Heart left ventricle (tissue), 16 donors: Measurements from ENCODE around the gene TAPBP. TPM values are rescaled to one million over a fixed set of nuclear protein-coding genes. Genes with fewer than 3 reads are reported as not detected.

Experiments used
- ATAC-seq, 4 donors: fragments of 200-7000 bp; cut with Tn5 transposase; one replicate each; pipeline ENCODE4 v1.9.1; 2020 to 2022; ENCODE audit warnings: moderate library complexity in 4 of 4, mild to moderate bottlenecking in 3 of 4, moderate number of reproducible peaks in 1 of 4
- DNase-seq, 5 donors: peaks; one replicate each; pipeline ENCODE4 v3.0.0-alpha.2; 2020
- H3K27ac ChIP-seq, 12 donors: fragments of 200-600 bp; sonication (generic) in 4 of 12; one replicate each; pipeline versions ENCODE4 v1.5.0 to v1.8.0; 2016 to 2022; ENCODE audit warnings: mild to moderate bottlenecking in 2 of 12
- H3K27me3 ChIP-seq, 9 donors: fragments of 200-600 bp; sonication (generic) in 2 of 9; one replicate each; pipeline versions ENCODE4 v1.5.1 to v1.8.0; 2016 to 2022; ENCODE audit warnings: mild to moderate bottlenecking in 3 of 9
- H3K36me3 ChIP-seq, 9 donors: fragments of 200-600 bp; sonication (generic) in 2 of 9; one replicate each; pipeline versions ENCODE4 v1.5.0 to v1.8.0; 2018 to 2022; ENCODE audit warnings: mild to moderate bottlenecking in 2 of 9
- H3K4me1 ChIP-seq, 12 donors: fragments of 200-600 bp; sonication (generic) in 4 of 12; one replicate each; pipeline versions ENCODE4 v1.5.0 to v1.8.0; 2016 to 2022; ENCODE audit warnings: mild to moderate bottlenecking in 3 of 12
- H3K4me3 ChIP-seq, 12 donors: fragments of 200-600 bp; sonication (generic) in 4 of 12; one replicate each; pipeline versions ENCODE4 v1.5.0 to v1.8.0; 2017 to 2022; ENCODE audit warnings: mild to moderate bottlenecking in 9 of 12, moderate library complexity in 4 of 12
- H3K9me3 ChIP-seq, 12 donors: fragments of 200-600 bp; sonication (generic) in 4 of 12; one replicate each; pipeline versions ENCODE4 v1.5.0 to v1.8.0; 2016 to 2022; ENCODE audit warnings: mild to moderate bottlenecking in 1 of 12
- POLR2A ChIP-seq, 2 donors: fragments of 450-650 bp; IDR thresholded peaks; one replicate each; pipeline ENCODE4 v1.6.1; 2017; ENCODE audit warnings: antibody characterized with exemption in 2 of 2, mild to moderate bottlenecking in 2 of 2, moderate library complexity in 2 of 2
- WGBS, 4 donors: extraction: QIAGEN DNeasy Blood & Tissue Kit in 2 of 4; methylation state at CpG; one replicate each; pipeline versions ENCODE4 v1.1.5 to v1.1.7; 2013 to 2018; 5-methylcytosine and 5-hydroxymethylcytosine counted together
- intact Hi-C, 10 donors: fragments of 100-400 bp; cut with DNase I; formaldehyde crosslinking; loops; one replicate each; pipeline versions ENCODE4 v1.11.1 to v1.14.2; 2022
- microRNA-seq, 4 donors: library from miRNA; unstranded; fragments of <30 nt; microRNA quantifications; one replicate each; pipeline versions ENCODE4 to v1.2.0, GENCODE V29; 2017 to 2020
- polyA plus RNA-seq, 2 donors: library from polyadenylated mRNA; stranded (reverse); fragments of 200-250 nt; gene quantifications; one replicate each; pipeline ENCODE4 v1.2.3, GENCODE V29; 2013
- total RNA-seq, 9 donors: library from RNA; depleted of rRNA in 2 of 9; stranded (reverse); fragments of >200 nt in 2 of 9; fragmentation: NEBNext Ultra II Directional in 3 of 9; extraction: Animal tissue kit (Norgen Biotek cat#: 25700) in 3 of 9; gene quantifications; one replicate each; pipeline versions ENCODE4 v1.1.0 to v1.2.4, GENCODE V29; 2016 to 2023
- TF ChIP-seq, protein P1 (sequence below), 12 donors: fragments of 200-600 bp; sonication (generic) in 4 of 12; IDR thresholded peaks; one replicate each; pipeline versions ENCODE4 v1.5.0 to v1.8.0; 2018 to 2022; ENCODE audit warnings: antibody characterized with exemption in 12 of 12, mild to moderate bottlenecking in 5 of 12
- donor health status: ischemic (EF 13 %, LVEDD 7.1; RV severe dilation, severe dysfunction).
- donor health status: healthy with polysubstance abuse.
- donor health status: DM: no; HTN: yes; CAD: no.
- donor health status: DM: no; HTN: no; CAD: no.
- donor health status: ischemic (EF 25% LVEDD 6.9; RV normal size, moderate dysfunction).
- donor health status: ischemic (EF 25% LVEDD 5.7; RV mildly dilated, moderate dysfunction).
- donor health status: healthy.
- donor health status: DM: yes; HTN: yes; CAD: no.
- donor health status: ischemic (EF 35%, LVEDD 5.7; RV mildly dilated, moderate dysfunction).
- donor health status: nonischemic (EF 11% LVEDD 7.7; RV severe dilation, severe dysfunction).
- donor health status: DM: yes; HTN: yes; CAD: no.
- donor health status: PGD.
- donor health status: ischemic (EF 29% LVEDD 5.4; RV normal size, mild dysfunction).
- donor health status: nonischemic (EF 23%, LVEDD 6.1; RV moderate dilation, normal function).

The TAPBP gene
- total and polyA plus RNA-seq, 11 donors, result 28.3 to 248 (median 86.0) TPM

DNA sequence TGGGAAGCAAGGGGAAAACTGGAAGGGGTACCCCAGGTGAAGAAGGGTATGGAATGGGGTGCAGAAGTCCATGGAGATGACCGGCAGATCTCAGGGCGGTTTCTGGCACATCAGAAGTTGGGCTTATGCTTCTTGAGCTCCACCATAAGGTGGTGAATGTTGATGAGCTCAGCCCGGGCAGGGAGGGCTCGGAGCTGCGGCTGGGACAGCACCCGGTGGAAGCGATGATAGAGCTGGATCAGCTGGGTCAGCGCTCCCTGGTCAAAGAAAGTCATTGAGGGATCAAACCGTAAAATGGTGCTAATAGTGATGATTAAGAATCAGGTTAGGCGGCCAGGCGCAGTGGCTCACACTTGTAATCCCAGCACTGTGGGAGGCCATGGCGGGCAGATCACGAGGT is 63.1 kb downstream of the TAPBP start:
- 91 to 98% (median 95%) methylated on average over 13 of the region's 13 CpGs for whole genome bisulfite sequencing, 4 donors
- Histone ChIP-seq H3K36me3 (peaks cover 0 to 48% (median 11%) of the 10 kb centered on the region in 9 donors), H3K9me3 (no peaks in the 10 kb centered on the region), H3K27ac (peak overlapping the region in 5 of 12 donors; percentile 9 to 96 (median 93)), H3K4me1 (peaks cover 0 to 31% (median 20%) of the 10 kb centered on the region in 12 donors), H3K4me3 (no peak overlapping the region), H3K27me3 (no peaks in the 10 kb centered on the region)
- no peak for DNase-seq
- TF ChIP-seq POLR2A (IDR thresholded peaks at IDR 0.05), result no peak
- TF ChIP-seq, protein P1, sequence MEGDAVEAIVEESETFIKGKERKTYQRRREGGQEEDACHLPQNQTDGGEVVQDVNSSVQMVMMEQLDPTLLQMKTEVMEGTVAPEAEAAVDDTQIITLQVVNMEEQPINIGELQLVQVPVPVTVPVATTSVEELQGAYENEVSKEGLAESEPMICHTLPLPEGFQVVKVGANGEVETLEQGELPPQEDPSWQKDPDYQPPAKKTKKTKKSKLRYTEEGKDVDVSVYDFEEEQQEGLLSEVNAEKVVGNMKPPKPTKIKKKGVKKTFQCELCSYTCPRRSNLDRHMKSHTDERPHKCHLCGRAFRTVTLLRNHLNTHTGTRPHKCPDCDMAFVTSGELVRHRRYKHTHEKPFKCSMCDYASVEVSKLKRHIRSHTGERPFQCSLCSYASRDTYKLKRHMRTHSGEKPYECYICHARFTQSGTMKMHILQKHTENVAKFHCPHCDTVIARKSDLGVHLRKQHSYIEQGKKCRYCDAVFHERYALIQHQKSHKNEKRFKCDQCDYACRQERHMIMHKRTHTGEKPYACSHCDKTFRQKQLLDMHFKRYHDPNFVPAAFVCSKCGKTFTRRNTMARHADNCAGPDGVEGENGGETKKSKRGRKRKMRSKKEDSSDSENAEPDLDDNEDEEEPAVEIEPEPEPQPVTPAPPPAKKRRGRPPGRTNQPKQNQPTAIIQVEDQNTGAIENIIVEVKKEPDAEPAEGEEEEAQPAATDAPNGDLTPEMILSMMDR (IDR thresholded peaks at IDR 0.05), result no peak
- intact Hi-C loops, result no loop called here
- no peak for ATAC-seq

DNA sequence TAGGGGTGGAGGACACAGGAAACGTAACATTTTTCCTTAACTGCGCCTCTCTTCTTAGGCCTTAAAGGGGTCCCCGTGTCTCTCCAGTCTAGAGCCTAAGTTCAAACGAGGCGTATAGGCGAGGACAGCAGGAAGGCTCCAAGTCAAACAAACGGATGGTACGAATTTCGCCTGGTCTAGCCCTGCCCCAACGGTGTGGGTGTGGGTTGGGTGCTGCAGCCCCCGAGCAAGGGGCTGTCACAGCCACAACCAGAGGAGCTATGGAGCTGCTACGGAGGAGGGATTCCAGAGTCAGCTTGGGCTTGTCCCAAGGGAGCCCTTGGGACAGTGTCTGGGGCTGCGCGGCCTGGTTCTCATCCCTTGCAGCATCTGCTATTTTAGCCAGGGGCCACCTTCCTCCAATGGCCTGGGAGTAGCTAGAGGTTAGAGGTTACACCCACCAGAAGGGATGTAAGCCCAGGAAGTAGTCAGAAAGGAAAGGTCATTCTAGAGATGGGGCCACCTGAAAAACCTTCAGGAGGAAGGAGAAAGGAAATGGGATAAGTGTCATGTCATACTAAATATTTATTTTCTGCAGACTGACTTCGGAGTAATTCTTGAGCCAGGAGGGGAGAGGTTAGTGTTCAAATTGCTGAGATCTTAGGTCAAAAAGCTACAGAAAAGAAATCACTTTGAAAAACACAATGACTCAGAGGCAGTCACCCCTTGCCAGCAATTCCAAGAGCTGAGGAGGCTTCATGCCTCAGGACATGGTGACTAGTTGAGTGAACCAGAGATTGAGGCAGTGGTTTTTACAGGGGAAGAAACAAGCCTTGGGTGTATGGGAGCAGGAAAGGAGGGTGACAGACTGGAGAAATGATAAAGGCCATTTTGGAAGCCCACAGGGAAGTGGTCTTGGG is 63.9 kb downstream of the TAPBP start:
- Histone ChIP-seq H3K4me3 (peak overlapping the region; percentile 27 to 70 (median 64)), H3K9me3 (no peaks in the 10 kb centered on the region), H3K27ac (peak overlapping the region; percentile 60 to 98 (median 92)), H3K27me3 (no peaks in the 10 kb centered on the region), H3K36me3 (peaks cover 0 to 40% (median 9%) of the 10 kb centered on the region in 9 donors), H3K4me1 (peaks cover 0 to 31% (median 20%) of the 10 kb centered on the region in 12 donors)
- DNase-seq (peak; percentile 30 to 62 (median 40)), ATAC-seq (peak in 3 of 4 donors; percentile 1 to 3 (median 1))
- intact Hi-C loops, result loop anchor here (1.0 to 10.0 kb wide), 18 partner anchors 38 to 365 kb away; partner anchors contain the start of genes RXRB (in 4 of the 10), SLC39A7 (in 4 of the 10), RING1 (in 3 of the 10) and HSD17B8 (in 2 of the 10)
- WGBS, 4 donors, result 12 to 23% (median 14%) methylated on average over 10 to 15 of the region's 15 CpGs
- TF ChIP-seq, protein P1 (IDR thresholded peaks at IDR 0.05), result no peak
- TF ChIP-seq POLR2A (IDR thresholded peaks at IDR 0.05), result no peak

Small RNAs within 50 kb of the gene (microRNA-seq; reads per million reads assigned to microRNA genes)
- gene MIR6834 (0 to 0.06 (median 0) reads per million in 4 donors), gene MIR6873 (0 to 0.26 (median 0) reads per million in 4 donors)

Other genes starting within 250 kb of the TAPBP start
- 100 to 1,000 TPM in 2 of 9 donors, 10 to 100 TPM in 7; 18.6 to 438 (median 51.0) TPM for gene HLA-DPA1, start 240.4 kb downstream of the TAPBP start, total RNA-seq
- 10 to 100 TPM; 18.2 to 23.5 TPM for gene HLA-DPA1, start 240.4 kb downstream of the TAPBP start, polyA plus RNA-seq
- 100 to 1,000 TPM in 2 of 9 donors, 10 to 100 TPM in 7; 16.6 to 346 (median 30.7) TPM for gene HLA-DPB1, start 238.1 kb downstream of the TAPBP start, total RNA-seq
- gene HLA-DPB1, start 238.1 kb downstream of the TAPBP start, polyA plus RNA-seq, result 10 to 100 TPM; 25.0 to 30.1 TPM
- 1 to 10 TPM in 4 of 9 donors, under 1 TPM in 5; 0.42 to 2.3 (median 0.93) TPM for gene COL11A2, start 121.6 kb downstream of the TAPBP start, total RNA-seq
- 1 to 10 TPM in 1 of 2 donors, under 1 TPM in 1; 0.39 to 4.9 TPM for gene COL11A2, start 121.6 kb downstream of the TAPBP start, polyA plus RNA-seq
- 10 to 100 TPM; 20.7 to 39.6 (median 33.4) TPM for gene RXRB, start 113.4 kb downstream of the TAPBP start, total RNA-seq
- 10 to 100 TPM; 24.6 to 29.8 TPM for gene RXRB, start 113.4 kb downstream of the TAPBP start, polyA plus RNA-seq
- 10 to 100 TPM; 42.4 to 70.4 (median 55.3) TPM for gene SLC39A7, start 113.2 kb downstream of the TAPBP start, total RNA-seq
- 100 to 1,000 TPM in 1 of 2 donors, 10 to 100 TPM in 1; 39.9 to 197 TPM for gene SLC39A7, start 113.2 kb downstream of the TAPBP start, polyA plus RNA-seq
- gene HSD17B8, start 109.4 kb downstream of the TAPBP start, total RNA-seq, result 10 to 100 TPM; 15.8 to 31.7 (median 18.8) TPM
- gene HSD17B8, start 109.4 kb downstream of the TAPBP start, polyA plus RNA-seq, result 10 to 100 TPM; 16.7 to 17.9 TPM
- gene RING1, start 105.6 kb downstream of the TAPBP start, total RNA-seq, result 10 to 100 TPM in 8 of 9 donors, 1 to 10 TPM in 1; 8.4 to 32.2 (median 27.3) TPM
- 10 to 100 TPM; 26.2 to 36.9 TPM for gene RING1, start 105.6 kb downstream of the TAPBP start, polyA plus RNA-seq
- 10 to 100 TPM; 26.4 to 47.0 (median 34.2) TPM for gene VPS52, start 42.2 kb downstream of the TAPBP start, total RNA-seq
- gene VPS52, start 42.2 kb downstream of the TAPBP start, polyA plus RNA-seq, result 10 to 100 TPM; 25.1 to 33.0 TPM
- 1,000 to 10,000 TPM in 4 of 9 donors, 100 to 1,000 TPM in 5; 685 to 1,292 (median 971) TPM for gene RPS18, start 42.0 kb downstream of the TAPBP start, total RNA-seq
- gene RPS18, start 42.0 kb downstream of the TAPBP start, polyA plus RNA-seq, result 1,000 to 10,000 TPM; 2,229 to 3,458 TPM
- 10 to 100 TPM in 2 of 9 donors, 1 to 10 TPM in 7; 7.3 to 13.8 (median 9.1) TPM for gene B3GALT4, start 37.0 kb downstream of the TAPBP start, total RNA-seq
- 1 to 10 TPM; 7.4 to 8.7 TPM for gene B3GALT4, start 37.0 kb downstream of the TAPBP start, polyA plus RNA-seq
- 10 to 100 TPM; 12.2 to 39.5 (median 21.4) TPM for gene WDR46, start 24.8 kb downstream of the TAPBP start, total RNA-seq
- 10 to 100 TPM; 20.8 to 41.0 TPM for gene WDR46, start 24.8 kb downstream of the TAPBP start, polyA plus RNA-seq
- 10 to 100 TPM; 29.2 to 62.2 (median 43.2) TPM for gene PFDN6, start 24.5 kb downstream of the TAPBP start, total RNA-seq
- 100 to 1,000 TPM; 243 to 287 TPM for gene PFDN6, start 24.5 kb downstream of the TAPBP start, polyA plus RNA-seq
- 10 to 100 TPM; 39.3 to 61.1 (median 48.4) TPM for gene RGL2, start 15.1 kb downstream of the TAPBP start, total RNA-seq
- gene RGL2, start 15.1 kb downstream of the TAPBP start, polyA plus RNA-seq, result 10 to 100 TPM; 34.9 to 67.8 TPM
- gene ZBTB22, start 3.7 kb upstream of the TAPBP start, total RNA-seq, result 10 to 100 TPM; 10.9 to 22.1 (median 14.0) TPM
- gene ZBTB22, start 3.7 kb upstream of the TAPBP start, polyA plus RNA-seq, result 10 to 100 TPM in 1 of 2 donors, 1 to 10 TPM in 1; 7.5 to 15.5 TPM
- gene DAXX, start 8.9 kb upstream of the TAPBP start, total RNA-seq, result 10 to 100 TPM; 15.6 to 46.4 (median 18.7) TPM
- gene DAXX, start 8.9 kb upstream of the TAPBP start, polyA plus RNA-seq, result 10 to 100 TPM; 13.8 to 30.8 TPM
- gene KIFC1, start 77.7 kb upstream of the TAPBP start, total RNA-seq, result 1 to 10 TPM in 3 of 9 donors, under 1 TPM in 3, not detected in 3; 0.39 to 7.0 (median 1.0) TPM
- gene KIFC1, start 77.7 kb upstream of the TAPBP start, polyA plus RNA-seq, result under 1 TPM; 0.04 to 0.30 TPM
- gene PHF1, start 96.9 kb upstream of the TAPBP start, total RNA-seq, result 10 to 100 TPM; 43.0 to 82.1 (median 47.3) TPM
- gene PHF1, start 96.9 kb upstream of the TAPBP start, polyA plus RNA-seq, result 10 to 100 TPM; 54.0 to 77.0 TPM
- gene CUTA, start 104.0 kb upstream of the TAPBP start, total RNA-seq, result 100 to 1,000 TPM in 8 of 9 donors, 10 to 100 TPM in 1; 99.3 to 142 (median 120) TPM
- gene CUTA, start 104.0 kb upstream of the TAPBP start, polyA plus RNA-seq, result 100 to 1,000 TPM; 139 to 142 TPM
- 1 to 10 TPM; 2.4 to 9.9 (median 4.4) TPM for gene SYNGAP1, start 106.0 kb upstream of the TAPBP start, total RNA-seq
- 1 to 10 TPM; 5.0 to 5.8 TPM for gene SYNGAP1, start 106.0 kb upstream of the TAPBP start, polyA plus RNA-seq
- 1 to 10 TPM; 2.5 to 6.4 (median 4.7) TPM for gene ZBTB9, start 140.5 kb upstream of the TAPBP start, total RNA-seq
- gene ZBTB9, start 140.5 kb upstream of the TAPBP start, polyA plus RNA-seq, result 1 to 10 TPM; 2.2 to 5.6 TPM